OCI-LY1 (cell line): ENCODE measurements around the gene DET1.

ENCODE experiments used
- H2AFZ ChIP-seq: fragments of 200-600 bp; sonication (generic), shearing (Covaris generic); 2 replicates; pipeline ENCODE4 v1.6.0; 2014; ENCODE audit warnings: antibody characterized with exemption, mild to moderate bottlenecking, low read length
- H3F3A ChIP-seq: fragments of 200-600 bp; sonication (generic), shearing (Covaris generic); 2 replicates; pipeline ENCODE4 v1.6.0; 2014; ENCODE audit warnings: mild to moderate bottlenecking, antibody characterized with exemption, low read length, moderate library complexity; ENCODE audit not compliant: insufficient read depth
- H3K27ac ChIP-seq: fragments of 200-600 bp; sonication (generic); 2 replicates; pipeline ENCODE4 v1.5.1; 2014; ENCODE audit warnings: low read length, mixed run types, mild to moderate bottlenecking, low read depth; ENCODE audit not compliant: poor library complexity, severe bottlenecking
- H3K27me3 ChIP-seq: fragments of 200-600 bp; sonication (generic); 2 replicates; pipeline ENCODE4 v1.6.0; 2014; ENCODE audit warnings: antibody characterized with exemption, mild to moderate bottlenecking, low read length, moderate library complexity; ENCODE audit not compliant: insufficient read depth
- H3K36me3 ChIP-seq: fragments of 200-600 bp; sonication (generic); 2 replicates; pipeline ENCODE4 v1.6.1; 2014; ENCODE audit warnings: mild to moderate bottlenecking, antibody characterized with exemption, low read length, moderate library complexity, mixed read lengths; ENCODE audit not compliant: insufficient read depth
- H3K4me1 ChIP-seq: fragments of 200-600 bp; sonication (generic); 2 replicates; pipeline ENCODE4 v1.5.1; 2014; ENCODE audit warnings: mild to moderate bottlenecking, low read length, moderate library complexity; ENCODE audit not compliant: insufficient read depth, severe bottlenecking
- H3K4me2 ChIP-seq: fragments of 200-600 bp; sonication (generic), shearing (Covaris generic); 2 replicates; pipeline ENCODE4 v1.6.1; 2014; ENCODE audit warnings: low read length
- H3K4me3 ChIP-seq: fragments of 200-600 bp; sonication (generic); 2 replicates; pipeline ENCODE4 v1.5.1; 2014; ENCODE audit warnings: low read length, low read depth, mild to moderate bottlenecking, mixed read lengths; ENCODE audit not compliant: poor library complexity, severe bottlenecking
- H3K79me2 ChIP-seq: fragments of 200-600 bp; shearing (Covaris generic); 2 replicates; pipeline ENCODE4 v1.6.1; 2016; ENCODE audit warnings: mixed run types, low read length, mixed read lengths; ENCODE audit not compliant: insufficient read depth
- H3K9ac ChIP-seq: fragments of 200-600 bp; sonication (generic), shearing (Covaris generic); 2 replicates; pipeline ENCODE4 v1.6.1; 2014; ENCODE audit warnings: mild to moderate bottlenecking, low read length, mixed read lengths
- H3K9me2 ChIP-seq: fragments of 200-600 bp; sonication (generic), shearing (Covaris generic); 2 replicates; pipeline ENCODE4 v1.6.1; 2014; ENCODE audit warnings: low read depth, mild to moderate bottlenecking, low read length, mixed read lengths
- H3K9me3 ChIP-seq: fragments of 200-600 bp; shearing (Covaris generic); 2 replicates; pipeline ENCODE4 v1.6.1; 2014; ENCODE audit warnings: low read length, mixed read lengths
- H4K20me1 ChIP-seq: fragments of 200-600 bp; sonication (generic), shearing (Covaris generic); 2 replicates; pipeline ENCODE4 v1.6.0; 2016; ENCODE audit warnings: mild to moderate bottlenecking, low read length; ENCODE audit not compliant: insufficient read depth
- EZH2 ChIP-seq: fragments of 200-600 bp; sonication (generic), shearing (Covaris generic); IDR thresholded peaks from 2 replicates; pipeline ENCODE4 v1.8.0; 2017; ENCODE audit warnings: borderline replicate concordance, mixed run types, mild to moderate bottlenecking, antibody characterized with exemption, low read length, moderate library complexity, mixed read lengths
- TF ChIP-seq, protein P1 (sequence below): fragments of 200-600 bp; sonication (generic), shearing (Covaris generic); IDR thresholded peaks from 2 replicates; pipeline ENCODE4 v1.5.1; 2017; ENCODE audit warnings: mild to moderate bottlenecking, antibody characterized with exemption, low read length, moderate library complexity, mixed read lengths

Gene DET1

DNA sequence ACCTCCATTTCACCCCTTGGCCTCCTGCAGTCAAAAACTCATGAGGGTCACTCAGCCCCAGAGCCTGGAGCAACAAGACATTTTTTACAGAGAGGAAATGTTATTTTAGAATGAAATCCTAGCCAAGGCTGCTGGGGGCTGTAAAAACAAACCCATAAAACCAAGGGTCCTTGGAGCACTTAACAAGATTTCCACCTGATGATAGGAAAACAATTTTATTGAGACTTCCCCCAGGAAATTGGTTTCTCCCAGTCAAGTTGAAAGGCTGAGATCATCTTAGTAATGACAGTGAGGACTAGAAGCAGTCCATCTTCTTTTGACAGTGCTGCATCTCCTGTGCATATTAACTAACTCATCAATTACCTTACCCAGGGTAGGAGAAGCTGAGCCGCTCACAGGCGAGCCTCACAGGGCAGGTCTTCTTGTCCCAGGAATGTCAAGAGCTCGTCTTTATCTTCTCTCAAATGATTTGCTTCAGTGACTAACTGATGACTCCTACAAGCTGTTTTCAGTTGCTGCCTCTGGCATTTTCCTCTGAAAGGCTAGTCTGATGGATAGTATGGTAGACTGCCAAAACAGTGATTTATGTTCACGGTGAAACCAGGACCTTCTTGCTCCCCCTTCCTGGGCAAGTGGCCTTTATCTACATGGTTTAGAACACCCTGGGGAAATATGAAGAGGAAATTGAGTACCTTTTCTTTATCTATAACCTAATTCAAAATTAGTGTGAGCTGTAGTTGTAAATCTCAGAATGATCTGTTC lies 40.1 kb upstream of the DET1 start:
- no peak for TF ChIP-seq EZH2
- TF ChIP-seq, protein P1, sequence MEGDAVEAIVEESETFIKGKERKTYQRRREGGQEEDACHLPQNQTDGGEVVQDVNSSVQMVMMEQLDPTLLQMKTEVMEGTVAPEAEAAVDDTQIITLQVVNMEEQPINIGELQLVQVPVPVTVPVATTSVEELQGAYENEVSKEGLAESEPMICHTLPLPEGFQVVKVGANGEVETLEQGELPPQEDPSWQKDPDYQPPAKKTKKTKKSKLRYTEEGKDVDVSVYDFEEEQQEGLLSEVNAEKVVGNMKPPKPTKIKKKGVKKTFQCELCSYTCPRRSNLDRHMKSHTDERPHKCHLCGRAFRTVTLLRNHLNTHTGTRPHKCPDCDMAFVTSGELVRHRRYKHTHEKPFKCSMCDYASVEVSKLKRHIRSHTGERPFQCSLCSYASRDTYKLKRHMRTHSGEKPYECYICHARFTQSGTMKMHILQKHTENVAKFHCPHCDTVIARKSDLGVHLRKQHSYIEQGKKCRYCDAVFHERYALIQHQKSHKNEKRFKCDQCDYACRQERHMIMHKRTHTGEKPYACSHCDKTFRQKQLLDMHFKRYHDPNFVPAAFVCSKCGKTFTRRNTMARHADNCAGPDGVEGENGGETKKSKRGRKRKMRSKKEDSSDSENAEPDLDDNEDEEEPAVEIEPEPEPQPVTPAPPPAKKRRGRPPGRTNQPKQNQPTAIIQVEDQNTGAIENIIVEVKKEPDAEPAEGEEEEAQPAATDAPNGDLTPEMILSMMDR = no peak
- Histone ChIP-seq H3K9me3 (no peaks in the 10 kb centered on the region), H3K27me3 (no peaks in the 10 kb centered on the region), H3K4me1 (no peaks in the 10 kb centered on the region), H2AFZ (no peak overlapping the region), H3F3A (no peaks in the 10 kb centered on the region), H3K9ac (no peak overlapping the region), H3K36me3 (no peaks in the 10 kb centered on the region), H4K20me1 (no peaks in the 10 kb centered on the region), H3K79me2 (no peaks in the 10 kb centered on the region), H3K4me2 (no peak overlapping the region), H3K4me3 (no peak overlapping the region), H3K9me2 (no peaks in the 10 kb centered on the region), H3K27ac (no peak overlapping the region)

DNA sequence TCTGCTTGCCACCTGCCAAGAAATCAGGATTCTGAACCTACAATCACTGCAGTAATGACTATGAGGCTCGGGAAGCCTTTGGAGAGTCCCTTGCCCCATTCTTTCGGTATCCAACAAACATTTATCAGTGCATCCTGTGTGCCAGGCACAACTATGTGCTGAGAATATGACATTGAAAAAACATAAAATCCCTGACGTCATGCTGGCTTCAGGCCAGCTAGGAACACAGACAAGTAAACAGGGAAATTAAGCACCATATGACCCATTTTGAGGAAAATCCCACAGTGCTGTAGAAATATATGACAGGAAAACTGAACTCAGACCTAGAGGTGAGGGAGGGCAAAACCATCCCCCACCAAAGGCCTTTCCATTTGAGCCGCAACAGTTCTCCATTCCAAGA lies 34.1 kb upstream of the DET1 start:
- TF ChIP-seq EZH2 = no peak
- TF ChIP-seq, protein P1 = no peak
- H3K36me3 ChIP-seq = no peaks in the 10 kb centered on the region
- no peaks in the 10 kb centered on the region for H3K4me1 ChIP-seq
- H3K79me2 ChIP-seq = no peaks in the 10 kb centered on the region
- H3K27me3 ChIP-seq = 0 out of 2 replicates have a peak, but pooled peaks cover 3% of the 10 kb centered on the region
- no peak overlapping the region for H2AFZ ChIP-seq
- H3K4me3 ChIP-seq = no peak overlapping the region
- H3F3A ChIP-seq = no peaks in the 10 kb centered on the region
- no peaks in the 10 kb centered on the region for H3K9me3 ChIP-seq
- no peaks in the 10 kb centered on the region for H4K20me1 ChIP-seq
- no peak overlapping the region for H3K4me2 ChIP-seq
- no peak overlapping the region for H3K27ac ChIP-seq
- H3K9me2 ChIP-seq = no peaks in the 10 kb centered on the region
- no peak overlapping the region for H3K9ac ChIP-seq

DNA sequence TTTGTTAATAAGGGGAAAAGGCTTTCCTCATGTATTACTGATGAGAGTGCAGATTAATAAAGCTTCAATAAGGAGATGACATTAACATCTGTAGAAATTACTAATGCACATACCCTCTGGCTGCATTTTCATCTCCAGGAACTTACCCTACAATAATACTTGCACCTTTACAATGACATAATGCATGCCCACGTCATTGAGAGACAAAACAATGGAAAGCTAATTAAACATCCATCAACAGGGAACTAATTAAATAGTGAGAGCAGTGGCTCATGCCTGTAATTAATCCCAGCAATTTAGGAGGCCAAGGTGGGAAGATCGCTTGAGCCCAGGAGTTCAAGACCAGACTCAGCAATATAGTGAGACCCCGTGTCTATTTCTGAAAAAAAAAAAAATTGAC lies 32.8 kb upstream of the DET1 start:
- Histone ChIP-seq H3K4me3 (no peak overlapping the region), H3K79me2 (no peaks in the 10 kb centered on the region), H2AFZ (no peak overlapping the region), H3F3A (no peaks in the 10 kb centered on the region), H3K4me2 (no peak overlapping the region), H3K9ac (no peak overlapping the region), H3K9me2 (no peaks in the 10 kb centered on the region), H3K27ac (no peak overlapping the region), H3K27me3 (0 out of 2 replicates have a peak, but pooled peaks cover 3% of the 10 kb centered on the region), H3K9me3 (no peaks in the 10 kb centered on the region), H3K4me1 (no peaks in the 10 kb centered on the region), H3K36me3 (no peaks in the 10 kb centered on the region), H4K20me1 (no peaks in the 10 kb centered on the region)
- TF ChIP-seq, protein P1 = no peak
- no peak for TF ChIP-seq EZH2
